ENCODE data around the gene PFDN6.
"Not testable (repeated sequence)": the region's sequence is repeated elsewhere in the genome, so short reads cannot be mapped to it uniquely, and the experiment has no call there.

The PFDN6 gene

GRCh38 chr6:33273924-33274902 lies 15.2 kb upstream of the PFDN6 start:
- no peak for DNase-seq (ENCODE audit: low spot score)

GRCh38 chr6:33275795-33276580 lies 13.4 kb upstream of the PFDN6 start:
- DNase-seq (ENCODE audit: low spot score): not testable (repeated sequence)

- DNase-seq (ENCODE audit: low spot score): no peak
Observed at GRCh38 chr6:33276581-33276863, 12.9 kb upstream of the PFDN6 start.

DNA sequence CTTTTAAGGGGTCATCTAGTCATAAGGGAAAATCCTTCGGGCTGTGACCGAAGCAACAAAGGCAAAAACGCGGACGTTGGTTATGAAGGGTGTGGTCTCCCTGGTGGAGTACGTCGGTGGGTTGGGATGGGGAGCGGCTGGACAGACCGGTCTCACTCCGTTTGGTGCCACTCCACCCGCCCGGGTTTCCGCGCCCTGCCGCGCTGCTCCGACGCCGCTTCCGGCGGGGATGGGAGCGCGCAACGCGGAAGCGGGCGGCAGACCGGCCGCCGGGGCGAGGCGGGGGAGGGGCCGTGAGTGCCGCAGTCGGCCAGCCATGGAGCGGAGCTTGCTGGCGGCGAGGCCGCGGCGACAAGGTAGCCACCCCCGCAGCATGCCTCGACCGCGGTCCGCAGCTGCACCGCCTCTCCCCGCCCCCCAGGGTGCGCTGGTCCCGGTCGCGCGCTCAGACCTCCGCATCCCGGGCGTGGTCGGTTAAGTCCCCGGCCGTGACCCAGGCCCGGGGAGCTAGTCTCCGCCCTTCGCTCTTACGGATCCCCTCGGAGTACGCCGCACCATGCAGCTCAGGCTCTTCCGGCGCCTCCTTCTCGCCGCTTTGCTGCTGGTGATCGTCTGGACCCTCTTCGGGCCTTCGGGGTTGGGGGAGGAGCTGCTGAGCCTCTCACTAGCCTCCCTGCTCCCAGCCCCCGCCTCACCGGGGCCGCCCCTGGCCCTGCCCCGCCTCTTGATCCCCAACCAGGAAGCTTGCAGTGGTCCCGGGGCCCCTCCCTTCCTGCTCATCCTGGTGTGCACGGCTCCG lies 12.3 kb upstream of the PFDN6 start, which contains the start of gene B3GALT4:
B3GALT4 (plus strand) TSS at position 260 of the 799 bp plus-strand sequence; CDS start at position 557, 297 bp downstream.
- peak; percentile 90 for DNase-seq (ENCODE audit: low spot score)

DNA sequence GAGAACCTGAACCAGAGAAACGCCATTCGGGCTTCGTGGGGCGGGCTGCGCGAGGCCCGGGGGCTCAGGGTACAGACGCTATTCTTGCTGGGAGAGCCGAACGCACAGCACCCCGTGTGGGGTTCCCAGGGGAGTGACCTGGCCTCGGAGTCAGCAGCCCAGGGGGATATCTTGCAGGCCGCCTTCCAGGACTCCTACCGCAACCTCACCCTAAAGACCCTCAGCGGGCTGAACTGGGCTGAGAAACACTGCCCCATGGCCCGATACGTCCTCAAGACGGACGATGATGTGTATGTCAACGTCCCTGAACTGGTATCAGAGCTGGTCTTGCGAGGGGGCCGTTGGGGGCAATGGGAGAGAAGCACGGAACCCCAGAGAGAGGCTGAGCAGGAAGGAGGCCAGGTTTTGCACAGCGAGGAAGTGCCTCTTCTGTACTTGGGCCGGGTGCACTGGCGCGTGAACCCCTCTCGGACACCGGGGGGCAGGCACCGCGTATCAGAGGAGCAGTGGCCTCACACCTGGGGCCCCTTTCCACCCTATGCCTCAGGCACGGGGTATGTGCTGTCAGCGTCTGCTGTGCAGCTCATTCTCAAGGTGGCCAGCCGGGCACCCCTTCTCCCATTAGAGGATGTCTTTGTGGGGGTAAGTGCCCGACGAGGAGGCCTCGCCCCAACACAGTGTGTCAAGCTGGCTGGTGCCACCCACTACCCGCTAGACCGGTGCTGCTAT lies 11.6 kb upstream of the PFDN6 start:
- peak; percentile 48 for DNase-seq (ENCODE audit: low spot score)

DNA sequence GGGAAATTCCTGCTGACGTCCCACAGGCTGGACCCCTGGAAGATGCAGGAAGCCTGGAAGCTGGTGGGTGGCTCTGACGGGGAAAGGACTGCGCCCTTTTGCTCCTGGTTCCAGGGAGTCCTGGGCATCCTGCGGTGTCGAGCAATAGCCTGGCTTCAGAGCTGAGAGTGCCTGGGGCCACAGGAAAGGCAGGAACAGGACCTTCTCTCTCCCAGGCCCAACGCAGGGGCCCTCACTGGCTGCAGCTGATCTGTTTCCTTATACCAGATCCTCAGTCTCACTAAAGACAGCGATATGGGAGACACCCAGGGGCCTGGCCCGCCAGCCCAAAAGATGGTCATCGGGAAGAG lies 11.0 kb upstream of the PFDN6 start:
- no peak for DNase-seq (ENCODE audit: low spot score)

GRCh38 chr6:33278810-33279209 lies 10.6 kb upstream of the PFDN6 start:
- no peak for DNase-seq (ENCODE audit: low spot score)

- DNase-seq (ENCODE audit: low spot score): no peak
Observed at GRCh38 chr6:33279257-33279695, 10.1 kb upstream of the PFDN6 start.

DNA sequence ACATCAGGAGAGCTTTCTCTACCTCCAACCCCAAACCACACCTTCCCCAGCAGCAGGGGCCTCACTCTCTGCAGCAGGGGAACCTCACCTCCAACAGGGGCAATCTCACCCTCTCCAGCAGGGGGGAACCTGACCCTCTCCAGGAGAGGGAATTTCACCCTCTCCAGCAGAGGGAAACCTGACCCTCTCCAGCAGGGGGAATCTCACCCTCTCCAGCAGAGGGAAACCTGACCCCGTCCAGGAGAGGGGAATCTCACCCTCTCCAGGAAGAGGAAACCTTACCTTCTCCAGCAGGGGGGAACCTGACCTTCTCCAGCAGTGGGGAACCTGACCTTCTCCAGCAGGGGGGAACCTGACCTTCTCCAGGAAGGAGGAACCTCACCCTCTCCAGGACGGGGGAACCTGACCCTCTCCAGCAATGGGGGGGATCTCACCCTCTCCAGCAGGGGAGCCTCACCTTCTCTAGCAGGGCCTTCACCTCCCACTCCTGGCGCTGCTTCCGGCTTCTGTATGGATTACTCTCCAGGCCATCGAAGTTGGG lies 9.4 kb upstream of the PFDN6 start:
- DNase-seq (ENCODE audit: low spot score): peak; percentile 64

- no peak for DNase-seq (ENCODE audit: low spot score)
Observed at GRCh38 chr6:33280539-33280938, 8.9 kb upstream of the PFDN6 start.

- not testable (repeated sequence) for DNase-seq (ENCODE audit: low spot score)
Observed at GRCh38 chr6:33285214-33285613, 4.2 kb upstream of the PFDN6 start.

DNA sequence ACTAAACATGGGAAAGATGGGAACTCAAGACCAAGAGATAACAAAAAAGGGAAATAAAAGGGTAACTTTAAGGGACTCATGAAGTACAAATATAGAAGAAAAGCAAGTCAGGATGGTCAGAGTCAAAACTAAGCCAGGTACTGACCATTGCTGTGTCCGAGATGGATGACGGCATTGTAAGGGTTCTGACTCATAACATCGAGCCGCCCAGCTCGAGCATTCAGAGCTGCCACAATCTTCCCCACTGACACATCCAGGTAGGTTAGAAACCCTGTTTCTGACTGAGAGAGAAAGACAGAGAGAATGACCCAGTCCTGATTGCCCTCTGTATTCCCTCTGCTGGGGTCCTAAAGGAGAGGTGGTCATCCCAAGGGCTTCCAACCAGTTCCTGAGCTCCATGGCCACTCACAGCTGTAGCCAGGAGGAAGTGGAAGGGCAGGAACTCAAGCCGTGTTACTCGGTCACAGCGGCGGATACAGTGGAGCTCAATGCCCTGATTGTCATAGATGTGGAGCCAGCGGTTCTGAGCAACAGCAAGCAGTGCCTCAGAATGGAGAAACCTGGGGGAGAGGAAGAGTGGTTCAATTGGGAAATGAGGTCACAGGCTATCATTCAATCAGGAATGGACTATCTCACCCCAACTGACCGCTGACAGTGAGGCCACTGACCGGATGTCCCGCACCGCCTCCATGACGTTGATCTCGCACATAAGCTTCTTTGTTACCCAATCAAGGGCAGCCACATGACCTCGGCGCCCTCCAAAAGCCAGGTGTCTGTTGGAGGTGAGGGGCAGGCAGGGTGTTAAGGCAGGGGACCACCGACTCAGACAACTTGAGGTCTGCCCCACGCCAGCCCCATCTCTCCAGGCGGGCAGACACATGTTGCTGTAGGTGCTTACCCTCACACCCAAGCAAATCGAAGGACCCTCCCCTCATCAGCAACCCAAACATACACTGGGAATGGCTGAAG lies 2.2 kb upstream of the PFDN6 start:
- no peak for DNase-seq (ENCODE audit: low spot score)

DNA sequence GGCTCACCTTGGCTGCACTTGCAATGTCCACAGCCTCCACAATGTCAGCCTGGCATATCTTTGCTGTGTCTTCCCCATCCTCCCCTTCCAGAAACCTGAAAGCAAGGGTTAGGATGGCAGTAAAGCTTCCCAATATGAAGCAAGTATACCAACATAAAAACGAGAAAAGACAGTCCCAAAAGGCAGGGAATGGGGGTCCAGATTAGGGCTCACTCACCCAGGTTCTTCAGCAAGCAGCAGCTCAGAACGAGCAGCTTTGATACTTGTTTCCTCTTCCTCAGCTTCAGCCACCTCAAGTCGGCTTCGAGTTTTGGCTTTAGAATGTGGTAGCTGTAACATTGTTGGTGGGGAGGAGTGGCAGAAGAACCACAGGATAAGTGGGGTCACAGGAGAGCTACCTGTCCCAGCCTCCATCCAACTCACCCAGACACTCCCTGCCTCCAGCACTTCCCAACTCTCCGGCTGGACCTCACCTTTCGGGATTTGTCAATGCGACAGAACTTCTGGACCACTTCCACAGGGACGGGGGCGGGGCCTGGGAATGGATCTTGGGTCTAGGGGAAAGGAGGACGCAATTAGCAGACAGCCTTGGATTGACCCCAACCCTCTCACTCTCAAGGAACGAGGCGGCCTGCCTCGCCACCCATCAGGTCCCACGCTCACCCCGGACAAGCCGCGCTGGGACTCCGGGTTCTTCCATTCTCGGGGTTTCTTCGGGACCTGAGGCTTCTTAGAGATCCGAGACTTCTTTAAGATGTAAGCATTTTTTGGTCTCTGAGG lies 1.1 kb upstream of the PFDN6 start:
- no peak for DNase-seq (ENCODE audit: low spot score)

- no peak for DNase-seq (ENCODE audit: low spot score)
Observed at GRCh38 chr6:33289784-33290315, 449 bp downstream of the PFDN6 start.

DNA sequence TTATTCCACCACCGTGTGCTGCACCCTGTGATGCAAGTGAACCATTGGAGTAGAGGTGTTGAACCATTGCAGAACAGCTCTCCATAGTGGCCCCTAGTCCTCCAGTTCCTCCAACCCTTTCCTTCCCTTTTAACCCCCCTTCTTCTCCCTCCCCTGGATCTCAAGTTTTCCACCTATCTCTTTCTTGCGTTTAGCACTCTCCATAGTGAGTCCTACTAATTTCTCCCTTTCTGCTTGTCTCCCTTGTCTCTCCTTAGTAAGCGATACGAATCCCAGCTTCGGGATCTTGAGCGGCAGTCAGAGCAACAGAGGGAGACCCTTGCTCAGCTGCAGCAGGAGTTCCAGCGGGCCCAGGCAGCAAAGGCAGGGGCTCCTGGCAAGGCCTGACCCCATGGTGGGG lies 1.1 kb downstream of the PFDN6 start:
- no peak for DNase-seq (ENCODE audit: low spot score)

GRCh38 chr6:33292996-33293682 lies 3.7 kb downstream of the PFDN6 start:
- DNase-seq (ENCODE audit: low spot score): no peak

DNA sequence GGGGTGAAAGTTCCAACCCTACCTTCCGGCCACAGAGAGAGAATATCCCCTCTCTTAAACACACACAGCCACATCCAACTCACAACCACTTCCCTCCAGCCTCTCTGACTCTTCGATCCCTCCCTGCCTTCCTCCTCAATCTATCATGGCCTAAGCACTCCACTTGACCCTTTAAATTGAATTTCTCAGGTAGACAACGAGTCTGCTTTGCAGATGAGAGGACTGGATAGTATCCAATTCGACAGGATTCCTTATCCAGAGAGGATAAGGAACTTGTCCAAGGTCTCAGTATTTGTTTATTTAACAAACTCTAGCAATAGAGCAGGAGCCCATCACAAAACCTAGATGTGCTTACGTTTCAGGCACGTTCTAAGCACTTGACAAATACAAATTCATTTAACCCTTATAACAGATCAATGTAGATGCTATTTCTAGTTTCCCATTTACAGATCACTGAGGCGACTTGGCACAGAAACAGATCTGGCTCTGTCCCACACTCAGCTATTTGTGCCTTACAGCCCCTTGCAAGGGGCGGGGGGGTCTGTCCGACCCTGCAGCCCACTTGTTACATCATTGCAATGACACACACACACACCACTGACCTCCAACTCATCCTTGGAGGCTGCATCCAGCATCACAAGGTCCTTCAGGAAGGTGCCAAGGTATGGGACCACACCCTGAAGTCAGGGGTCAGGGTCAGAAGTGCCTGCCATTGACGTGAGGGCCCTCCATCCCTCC lies 4.9 kb downstream of the PFDN6 start:
- DNase-seq (ENCODE audit: low spot score): no peak

Measured in ecto neural progenitor cell (in vitro differentiated cells).